GM13977 (cell line): ENCODE results near the gene PI4KB.
A peak's percentile ranks its signal among the peaks of the same experiment; 100 is the strongest.

Source experiments
- DNase-seq: peaks from one replicate; pipeline ENCODE4 v3.0.0; 2012; ENCODE audit warnings: low spot score
- CTCF ChIP-seq: IDR thresholded peaks from 2 replicates; pipeline ENCODE4 v1.5.1; 2012; ENCODE audit warnings: mild to moderate bottlenecking, control low read depth; ENCODE audit not compliant: insufficient read depth; ENCODE audit errors: extremely low read depth, missing control alignments
- in situ Hi-C: fragments of 300-500 bp; cut with MboI; formaldehyde crosslinking; loops from one replicate; pipeline ENCODE4 v1.12.0; 2022; ENCODE audit warnings: low sequenced_read_pairs, low pct_unique_long_range_greater_than_20kb, mixed read lengths, inconsistent platforms; ENCODE audit not compliant: unreplicated experiment

Gene PI4KB

GRCh38 chr1:151255381-151255780 is 71.8 kb downstream of the PI4KB start:
- no peak for TF ChIP-seq CTCF
- DNase-seq = peak; percentile 39
- in situ Hi-C loops = no loop called here

GRCh38 chr1:151254217-151255213 is 72.7 kb downstream of the PI4KB start, which contains the start of gene PSMD4:
Gene PSMD4, plus strand, starts transcription at chr1:151254734. Its CDS starts 49 bp downstream, at chr1:151254783.
- DNase-seq = peak; percentile 97
- in situ Hi-C loops = no loop called here
- TF ChIP-seq CTCF = no peak

GRCh38 chr1:151251656-151252470 is 75.4 kb downstream of the PI4KB start:
- in situ Hi-C loops = no loop called here
- peak; percentile 81 for DNase-seq
- peak; percentile 80 for TF ChIP-seq CTCF

- no peak for DNase-seq
- no peak for TF ChIP-seq CTCF
- in situ Hi-C loops = no loop called here
Observed at GRCh38 chr1:151246786-151247185, 80.4 kb downstream of the PI4KB start.

GRCh38 chr1:151243683-151244216 is 83.5 kb downstream of the PI4KB start:
- no peak for DNase-seq
- TF ChIP-seq CTCF = no peak
- in situ Hi-C loops = no loop called here

- DNase-seq = no peak
- no peak for TF ChIP-seq CTCF
- in situ Hi-C loops = no loop called here
Observed at GRCh38 chr1:151242442-151242841, 84.8 kb downstream of the PI4KB start.
